HEK293 (cell line): ENCODE data around the gene SEMA4D.

Experiments
- ATF2 ChIP-seq: fragments of 450-650 bp; formaldehyde crosslinking; IDR thresholded peaks from 2 replicates; pipeline ENCODE4 v1.5.1; 2016; ENCODE audit warnings: missing biosample characterization, missing genetic modification characterization, low read depth
- CTCF ChIP-seq: fragments of 450-650 bp; formaldehyde crosslinking; IDR thresholded peaks from 2 replicates; pipeline ENCODE4 v1.5.1; 2016; ENCODE audit warnings: missing biosample characterization, missing genetic modification characterization
- HIC1 ChIP-seq: fragments of 450-650 bp; formaldehyde crosslinking; IDR thresholded peaks from 2 replicates; pipeline ENCODE4 v1.5.1; 2016; ENCODE audit warnings: missing biosample characterization, missing genetic modification characterization
- PRDM10 ChIP-seq: fragments of 450-650 bp; formaldehyde crosslinking; IDR thresholded peaks from 2 replicates; pipeline ENCODE4 v1.5.1; 2016; ENCODE audit warnings: missing biosample characterization, missing genetic modification characterization
- REST ChIP-seq: fragments of 450-650 bp; formaldehyde crosslinking; IDR thresholded peaks from 2 replicates; pipeline ENCODE4 v1.5.1; 2016; ENCODE audit warnings: missing biosample characterization, missing genetic modification characterization
- SETDB1 ChIP-seq: IDR thresholded peaks from one replicate; pipeline ENCODE4 v1.6.1; 2017; ENCODE audit warnings: mild to moderate bottlenecking, low read length, moderate library complexity, mixed read lengths; ENCODE audit not compliant: insufficient read length
- ZNF174 ChIP-seq: fragments of 450-650 bp; formaldehyde crosslinking; IDR thresholded peaks from 2 replicates; pipeline ENCODE4 v1.5.0; 2017; ENCODE audit warnings: missing biosample characterization, mild to moderate bottlenecking, missing genetic modification characterization
- ZNF239 ChIP-seq: fragments of 450-650 bp; formaldehyde crosslinking; IDR thresholded peaks from 2 replicates; pipeline ENCODE4 v1.5.1; 2016; ENCODE audit warnings: missing biosample characterization, missing genetic modification characterization
- ZNF311 ChIP-seq: fragments of 450-650 bp; formaldehyde crosslinking; IDR thresholded peaks from 2 replicates; pipeline ENCODE4 v1.5.1; 2017; ENCODE audit warnings: missing biosample characterization, missing genetic modification characterization, borderline replicate concordance

- TF ChIP-seq CTCF (tag by site-specific recombination) (no peak), PRDM10 (tag by site-specific recombination) (no peak), ZNF174 (tag by site-specific recombination) (no peak), SETDB1 (no peak), HIC1 (tag by site-specific recombination) (no peak), ATF2 (tag by site-specific recombination) (no peak), REST (no peak), ZNF239 (tag by site-specific recombination) (no peak), ZNF311 (tag by site-specific recombination) (no peak)
These were observed 65.8 kb downstream of the SEMA4D start for GRCh38 chr9:89431930-89432725.
